GM23338 (cell line): ENCODE data around the gene FPR1. TPM values are rescaled to one million over a fixed set of nuclear protein-coding genes. Genes with fewer than 3 reads are reported as not detected.

Experiments
- ATAC-seq: fragments of 200-7000 bp; cut with Tn5 transposase; 3 replicates; pipeline ENCODE4 v1.9.1; 2020
- DNase-seq: peaks from one replicate; pipeline ENCODE4 v3.0.0-alpha.2; 2015; ENCODE audit warnings: low spot score
- H2AFZ ChIP-seq: fragments of 200-600 bp; sonication (generic); 2 replicates; pipeline ENCODE4 v1.8.0; 2016; ENCODE audit warnings: antibody characterized with exemption, mild to moderate bottlenecking, moderate library complexity
- H3F3A ChIP-seq: fragments of 200-600 bp; sonication (generic); replicated peaks from 2 replicates; pipeline ENCODE4 v1.8.0; 2017; ENCODE audit warnings: antibody characterized with exemption, mixed run types, low read depth
- H3K27ac ChIP-seq: fragments of 200-600 bp; sonication (generic); 2 replicates; pipeline ENCODE4 v1.6.1; 2016; ENCODE audit warnings: low read depth
- H3K27me3 ChIP-seq: fragments of 200-600 bp; sonication (generic); 2 replicates; pipeline ENCODE4 v1.8.0; 2016; ENCODE audit warnings: mild to moderate bottlenecking, mixed run types, moderate library complexity; ENCODE audit not compliant: insufficient read depth
- H3K36me3 ChIP-seq: fragments of 200-600 bp; sonication (generic); 2 replicates; pipeline ENCODE4 v1.8.0; 2016; ENCODE audit warnings: mild to moderate bottlenecking; ENCODE audit not compliant: insufficient read depth
- H3K4me1 ChIP-seq: fragments of 200-600 bp; sonication (generic); 2 replicates; pipeline ENCODE4 v1.8.0; 2016; ENCODE audit warnings: mild to moderate bottlenecking, moderate library complexity; ENCODE audit not compliant: insufficient read depth
- H3K4me2 ChIP-seq: fragments of 200-600 bp; sonication (generic); 2 replicates; pipeline ENCODE4 v1.7.1; 2017; ENCODE audit warnings: mixed run types
- H3K4me3 ChIP-seq: fragments of 200-600 bp; sonication (generic); 2 replicates; pipeline ENCODE4 v1.6.1; 2016; ENCODE audit warnings: mixed run types
- H3K79me2 ChIP-seq: fragments of 200-600 bp; sonication (generic); replicated peaks from 2 replicates; pipeline ENCODE4 v1.8.0; 2017; ENCODE audit warnings: mild to moderate bottlenecking; ENCODE audit not compliant: insufficient read depth
- H3K9me2 ChIP-seq: fragments of 200-600 bp; sonication (generic); 2 replicates; pipeline ENCODE4 v1.8.0; 2017; ENCODE audit not compliant: insufficient read depth
- H4K20me1 ChIP-seq: fragments of 200-600 bp; sonication (generic); replicated peaks from 2 replicates; pipeline ENCODE4 v1.8.0; 2017; ENCODE audit warnings: mild to moderate bottlenecking; ENCODE audit not compliant: insufficient read depth
- H3K27ac Mint-ChIP-seq: 2 replicates; pipeline ENCODE4 v1.8.0; 2020; ENCODE audit warnings: inconsistent platforms, mild to moderate bottlenecking, moderate library complexity, mixed read lengths
- H3K27me3 Mint-ChIP-seq: 3 replicates; pipeline ENCODE4 v1.8.0; 2022; ENCODE audit warnings: low read depth, mild to moderate bottlenecking, moderate library complexity, mixed read lengths, inconsistent platforms; ENCODE audit not compliant: insufficient read depth, poor library complexity
- H3K36me3 Mint-ChIP-seq: 3 replicates; pipeline ENCODE4 v1.8.0; 2021; ENCODE audit warnings: low read depth, mild to moderate bottlenecking, inconsistent platforms, moderate library complexity, mixed read lengths
- H3K4me1 Mint-ChIP-seq: 3 replicates; pipeline ENCODE4 v1.8.0; 2020; ENCODE audit warnings: mild to moderate bottlenecking, inconsistent platforms, mixed read lengths
- H3K4me3 Mint-ChIP-seq: 3 replicates; pipeline ENCODE4 v1.8.0; 2021; ENCODE audit warnings: moderate library complexity, mild to moderate bottlenecking, inconsistent platforms, mixed read lengths
- H3K9me3 Mint-ChIP-seq: 3 replicates; pipeline ENCODE4 v1.8.0; 2020; ENCODE audit warnings: moderate library complexity, mild to moderate bottlenecking, inconsistent platforms, mixed read lengths
- CREB1 ChIP-seq: fragments of 250-450 bp; sonication (Bioruptor Pico); IDR thresholded peaks from 2 replicates; pipeline ENCODE4 v1.5.0; 2020; ENCODE audit warnings: low read depth, mild to moderate bottlenecking, moderate library complexity
- EZH2 ChIP-seq: fragments of 200-600 bp; sonication (generic); IDR thresholded peaks from one replicate; pipeline ENCODE4 v1.8.0; 2017; ENCODE audit warnings: antibody characterized with exemption, mild to moderate bottlenecking, low read depth; ENCODE audit not compliant: unreplicated experiment
- EZH2phosphoT487 ChIP-seq: fragments of 200-600 bp; sonication (generic); IDR thresholded peaks from one replicate; pipeline ENCODE4 v1.8.1; 2018; ENCODE audit warnings: antibody characterized with exemption; ENCODE audit not compliant: unreplicated experiment
- JUNB ChIP-seq: IDR thresholded peaks from one replicate; pipeline ENCODE4 v1.6.1; 2016; ENCODE audit warnings: antibody characterized with exemption; ENCODE audit not compliant: unreplicated experiment
- NANOG ChIP-seq: IDR thresholded peaks from 2 replicates; pipeline ENCODE4 v1.6.1; 2016; ENCODE audit warnings: antibody characterized with exemption, borderline replicate concordance
- POLR2AphosphoS5 ChIP-seq: IDR thresholded peaks from 2 replicates; pipeline ENCODE4 v1.6.1; 2016; ENCODE audit warnings: antibody characterized with exemption, low read depth
- STAT1 ChIP-seq: IDR thresholded peaks from one replicate; pipeline ENCODE4 v1.6.1; 2016; ENCODE audit warnings: antibody characterized with exemption; ENCODE audit not compliant: unreplicated experiment
- ZNF114 ChIP-seq: fragments of 250-450 bp; sonication (Bioruptor Pico); IDR thresholded peaks from 2 replicates; pipeline ENCODE4 v1.5.0; 2020; ENCODE audit warnings: mild to moderate bottlenecking, moderate library complexity
- ZNF331 ChIP-seq: fragments of 250-450 bp; sonication (Bioruptor Pico); IDR thresholded peaks from 2 replicates; pipeline ENCODE4 v1.5.0; 2020; ENCODE audit warnings: low read depth, mild to moderate bottlenecking, moderate library complexity
- polyA plus RNA-seq: library from polyadenylated mRNA; unstranded; fragments of >200 nt; fragmentation: Nextera tagmentation; extraction: Ambion mirVana; gene quantifications from 2 replicates; pipeline ENCODE4 v1.2.1, GENCODE V29; 2016
- total RNA-seq: library from RNA; depleted of rRNA; stranded (reverse); fragments of >200 nt; shearing (Covaris generic); gene quantifications from 2 replicates; pipeline ENCODE4 v1.2.3, GENCODE V29; 2014
- TF ChIP-seq, protein P1 (sequence below): IDR thresholded peaks from 2 replicates; pipeline ENCODE4 v1.6.1; 2016; ENCODE audit warnings: antibody characterized with exemption
- TF ChIP-seq, protein P2 (sequence below): IDR thresholded peaks from one replicate; pipeline ENCODE4 v1.6.1; 2018; ENCODE audit warnings: antibody characterized with exemption; ENCODE audit not compliant: unreplicated experiment
- TF ChIP-seq, protein P3 (sequence below), 2 experiments: fragments of 200-600 bp in 1 of 2; sonication (generic) in 1 of 2; conservative IDR thresholded peaks; 2 replicates each; pipeline versions ENCODE4 v1.5.1 to v1.6.1; 2016 to 2017; ENCODE audit warnings: antibody characterized with exemption in 2 of 2, low read depth in 2 of 2, mild to moderate bottlenecking in 2 of 2, moderate library complexity in 1 of 2
- TF ChIP-seq, protein P4 (sequence below): fragments of 250-450 bp; sonication (Bioruptor Pico); IDR thresholded peaks from 2 replicates; pipeline ENCODE4 v1.5.0; 2020; ENCODE audit warnings: mild to moderate bottlenecking, moderate library complexity

FPR1 gene
- total and polyA plus RNA-seq, 2 experiments from 2014 or later, result not detected

DNA sequence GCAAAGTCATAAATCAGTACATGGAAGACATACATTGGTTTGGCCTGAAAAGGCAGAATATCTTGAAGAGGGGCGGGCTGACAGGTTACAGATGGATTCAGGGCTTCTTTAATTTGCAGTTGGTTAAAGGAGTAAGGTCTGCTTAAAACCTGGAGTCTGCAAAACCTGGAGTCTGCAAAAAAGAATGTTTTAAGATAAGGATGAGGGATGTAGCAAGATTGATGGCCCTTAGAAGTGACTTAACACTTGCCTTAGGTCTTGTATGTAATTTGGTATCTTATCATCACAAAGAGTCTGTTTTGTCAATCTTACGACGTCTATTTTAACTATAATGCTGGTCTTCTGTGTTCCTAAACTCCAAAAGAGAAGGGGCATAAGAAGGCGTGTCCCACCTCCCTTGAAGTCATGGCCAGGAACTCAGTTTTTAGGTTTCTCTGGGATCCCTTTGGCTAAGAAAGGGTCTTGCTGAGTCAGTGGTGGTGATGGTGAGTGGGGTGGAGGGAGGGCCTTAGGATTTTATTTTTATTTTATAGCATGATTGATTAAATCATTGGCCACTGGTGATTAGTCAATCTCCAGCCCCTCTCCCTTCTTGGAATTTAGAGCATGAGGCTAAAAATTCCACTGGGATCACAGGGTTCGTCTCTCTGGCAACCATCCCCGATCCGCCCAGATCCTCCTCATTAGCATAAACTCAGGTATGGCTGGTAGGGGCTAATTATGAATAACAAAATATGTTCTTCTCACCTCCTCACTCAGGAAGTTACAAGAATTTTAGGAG lies 17.7 kb downstream of the FPR1 start:
- Histone ChIP-seq H2AFZ (no peak overlapping the region), H4K20me1 (no peaks in the 10 kb centered on the region), H3K4me2 (peak overlapping the region; percentile 56), H3K79me2 (no peaks in the 10 kb centered on the region), H3K27ac (no peak overlapping the region; the same call in 1 of the 2 replicates), H3K9me2 (no peaks in the 10 kb centered on the region), H3K27me3 (no peaks in the 10 kb centered on the region), H3F3A (no peaks in the 10 kb centered on the region), H3K4me1 (peaks cover 9% of the 10 kb centered on the region), H3K36me3 (no peaks in the 10 kb centered on the region; the same call in 1 of the 2 replicates), H3K4me3 (peak overlapping the region; percentile 22; the same call in 1 of the 2 replicates)
- Mint-ChIP-seq H3K27ac (no peak overlapping the region), H3K9me3 (peaks cover 42% of the 10 kb centered on the region), H3K4me3 (no peak overlapping the region), H3K36me3 (peaks cover 13% of the 10 kb centered on the region; the same call in 2 of the 3 replicates), H3K4me1 (peaks cover 15% of the 10 kb centered on the region; the same call in 2 of the 3 replicates), H3K27me3 (peaks cover 8% of the 10 kb centered on the region)
- TF ChIP-seq NANOG (no peak), CREB1 (no peak), EZH2phosphoT487 (no peak), STAT1 (no peak), ZNF331 (CRISPR knock-in tag) (no peak), EZH2 (no peak), POLR2AphosphoS5 (no peak), JUNB (no peak), ZNF114 (CRISPR knock-in tag) (no peak)
- TF ChIP-seq, protein P1, sequence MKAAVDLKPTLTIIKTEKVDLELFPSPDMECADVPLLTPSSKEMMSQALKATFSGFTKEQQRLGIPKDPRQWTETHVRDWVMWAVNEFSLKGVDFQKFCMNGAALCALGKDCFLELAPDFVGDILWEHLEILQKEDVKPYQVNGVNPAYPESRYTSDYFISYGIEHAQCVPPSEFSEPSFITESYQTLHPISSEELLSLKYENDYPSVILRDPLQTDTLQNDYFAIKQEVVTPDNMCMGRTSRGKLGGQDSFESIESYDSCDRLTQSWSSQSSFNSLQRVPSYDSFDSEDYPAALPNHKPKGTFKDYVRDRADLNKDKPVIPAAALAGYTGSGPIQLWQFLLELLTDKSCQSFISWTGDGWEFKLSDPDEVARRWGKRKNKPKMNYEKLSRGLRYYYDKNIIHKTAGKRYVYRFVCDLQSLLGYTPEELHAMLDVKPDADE, result no peak
- TF ChIP-seq, protein P2, sequence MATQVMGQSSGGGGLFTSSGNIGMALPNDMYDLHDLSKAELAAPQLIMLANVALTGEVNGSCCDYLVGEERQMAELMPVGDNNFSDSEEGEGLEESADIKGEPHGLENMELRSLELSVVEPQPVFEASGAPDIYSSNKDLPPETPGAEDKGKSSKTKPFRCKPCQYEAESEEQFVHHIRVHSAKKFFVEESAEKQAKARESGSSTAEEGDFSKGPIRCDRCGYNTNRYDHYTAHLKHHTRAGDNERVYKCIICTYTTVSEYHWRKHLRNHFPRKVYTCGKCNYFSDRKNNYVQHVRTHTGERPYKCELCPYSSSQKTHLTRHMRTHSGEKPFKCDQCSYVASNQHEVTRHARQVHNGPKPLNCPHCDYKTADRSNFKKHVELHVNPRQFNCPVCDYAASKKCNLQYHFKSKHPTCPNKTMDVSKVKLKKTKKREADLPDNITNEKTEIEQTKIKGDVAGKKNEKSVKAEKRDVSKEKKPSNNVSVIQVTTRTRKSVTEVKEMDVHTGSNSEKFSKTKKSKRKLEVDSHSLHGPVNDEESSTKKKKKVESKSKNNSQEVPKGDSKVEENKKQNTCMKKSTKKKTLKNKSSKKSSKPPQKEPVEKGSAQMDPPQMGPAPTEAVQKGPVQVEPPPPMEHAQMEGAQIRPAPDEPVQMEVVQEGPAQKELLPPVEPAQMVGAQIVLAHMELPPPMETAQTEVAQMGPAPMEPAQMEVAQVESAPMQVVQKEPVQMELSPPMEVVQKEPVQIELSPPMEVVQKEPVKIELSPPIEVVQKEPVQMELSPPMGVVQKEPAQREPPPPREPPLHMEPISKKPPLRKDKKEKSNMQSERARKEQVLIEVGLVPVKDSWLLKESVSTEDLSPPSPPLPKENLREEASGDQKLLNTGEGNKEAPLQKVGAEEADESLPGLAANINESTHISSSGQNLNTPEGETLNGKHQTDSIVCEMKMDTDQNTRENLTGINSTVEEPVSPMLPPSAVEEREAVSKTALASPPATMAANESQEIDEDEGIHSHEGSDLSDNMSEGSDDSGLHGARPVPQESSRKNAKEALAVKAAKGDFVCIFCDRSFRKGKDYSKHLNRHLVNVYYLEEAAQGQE, result no peak
- TF ChIP-seq, protein P3, sequence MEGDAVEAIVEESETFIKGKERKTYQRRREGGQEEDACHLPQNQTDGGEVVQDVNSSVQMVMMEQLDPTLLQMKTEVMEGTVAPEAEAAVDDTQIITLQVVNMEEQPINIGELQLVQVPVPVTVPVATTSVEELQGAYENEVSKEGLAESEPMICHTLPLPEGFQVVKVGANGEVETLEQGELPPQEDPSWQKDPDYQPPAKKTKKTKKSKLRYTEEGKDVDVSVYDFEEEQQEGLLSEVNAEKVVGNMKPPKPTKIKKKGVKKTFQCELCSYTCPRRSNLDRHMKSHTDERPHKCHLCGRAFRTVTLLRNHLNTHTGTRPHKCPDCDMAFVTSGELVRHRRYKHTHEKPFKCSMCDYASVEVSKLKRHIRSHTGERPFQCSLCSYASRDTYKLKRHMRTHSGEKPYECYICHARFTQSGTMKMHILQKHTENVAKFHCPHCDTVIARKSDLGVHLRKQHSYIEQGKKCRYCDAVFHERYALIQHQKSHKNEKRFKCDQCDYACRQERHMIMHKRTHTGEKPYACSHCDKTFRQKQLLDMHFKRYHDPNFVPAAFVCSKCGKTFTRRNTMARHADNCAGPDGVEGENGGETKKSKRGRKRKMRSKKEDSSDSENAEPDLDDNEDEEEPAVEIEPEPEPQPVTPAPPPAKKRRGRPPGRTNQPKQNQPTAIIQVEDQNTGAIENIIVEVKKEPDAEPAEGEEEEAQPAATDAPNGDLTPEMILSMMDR (conservative IDR thresholded peaks at IDR 0.05; ENCODE audit: low read depth in 2 of 2), result no peak
- TF ChIP-seq, protein P4, sequence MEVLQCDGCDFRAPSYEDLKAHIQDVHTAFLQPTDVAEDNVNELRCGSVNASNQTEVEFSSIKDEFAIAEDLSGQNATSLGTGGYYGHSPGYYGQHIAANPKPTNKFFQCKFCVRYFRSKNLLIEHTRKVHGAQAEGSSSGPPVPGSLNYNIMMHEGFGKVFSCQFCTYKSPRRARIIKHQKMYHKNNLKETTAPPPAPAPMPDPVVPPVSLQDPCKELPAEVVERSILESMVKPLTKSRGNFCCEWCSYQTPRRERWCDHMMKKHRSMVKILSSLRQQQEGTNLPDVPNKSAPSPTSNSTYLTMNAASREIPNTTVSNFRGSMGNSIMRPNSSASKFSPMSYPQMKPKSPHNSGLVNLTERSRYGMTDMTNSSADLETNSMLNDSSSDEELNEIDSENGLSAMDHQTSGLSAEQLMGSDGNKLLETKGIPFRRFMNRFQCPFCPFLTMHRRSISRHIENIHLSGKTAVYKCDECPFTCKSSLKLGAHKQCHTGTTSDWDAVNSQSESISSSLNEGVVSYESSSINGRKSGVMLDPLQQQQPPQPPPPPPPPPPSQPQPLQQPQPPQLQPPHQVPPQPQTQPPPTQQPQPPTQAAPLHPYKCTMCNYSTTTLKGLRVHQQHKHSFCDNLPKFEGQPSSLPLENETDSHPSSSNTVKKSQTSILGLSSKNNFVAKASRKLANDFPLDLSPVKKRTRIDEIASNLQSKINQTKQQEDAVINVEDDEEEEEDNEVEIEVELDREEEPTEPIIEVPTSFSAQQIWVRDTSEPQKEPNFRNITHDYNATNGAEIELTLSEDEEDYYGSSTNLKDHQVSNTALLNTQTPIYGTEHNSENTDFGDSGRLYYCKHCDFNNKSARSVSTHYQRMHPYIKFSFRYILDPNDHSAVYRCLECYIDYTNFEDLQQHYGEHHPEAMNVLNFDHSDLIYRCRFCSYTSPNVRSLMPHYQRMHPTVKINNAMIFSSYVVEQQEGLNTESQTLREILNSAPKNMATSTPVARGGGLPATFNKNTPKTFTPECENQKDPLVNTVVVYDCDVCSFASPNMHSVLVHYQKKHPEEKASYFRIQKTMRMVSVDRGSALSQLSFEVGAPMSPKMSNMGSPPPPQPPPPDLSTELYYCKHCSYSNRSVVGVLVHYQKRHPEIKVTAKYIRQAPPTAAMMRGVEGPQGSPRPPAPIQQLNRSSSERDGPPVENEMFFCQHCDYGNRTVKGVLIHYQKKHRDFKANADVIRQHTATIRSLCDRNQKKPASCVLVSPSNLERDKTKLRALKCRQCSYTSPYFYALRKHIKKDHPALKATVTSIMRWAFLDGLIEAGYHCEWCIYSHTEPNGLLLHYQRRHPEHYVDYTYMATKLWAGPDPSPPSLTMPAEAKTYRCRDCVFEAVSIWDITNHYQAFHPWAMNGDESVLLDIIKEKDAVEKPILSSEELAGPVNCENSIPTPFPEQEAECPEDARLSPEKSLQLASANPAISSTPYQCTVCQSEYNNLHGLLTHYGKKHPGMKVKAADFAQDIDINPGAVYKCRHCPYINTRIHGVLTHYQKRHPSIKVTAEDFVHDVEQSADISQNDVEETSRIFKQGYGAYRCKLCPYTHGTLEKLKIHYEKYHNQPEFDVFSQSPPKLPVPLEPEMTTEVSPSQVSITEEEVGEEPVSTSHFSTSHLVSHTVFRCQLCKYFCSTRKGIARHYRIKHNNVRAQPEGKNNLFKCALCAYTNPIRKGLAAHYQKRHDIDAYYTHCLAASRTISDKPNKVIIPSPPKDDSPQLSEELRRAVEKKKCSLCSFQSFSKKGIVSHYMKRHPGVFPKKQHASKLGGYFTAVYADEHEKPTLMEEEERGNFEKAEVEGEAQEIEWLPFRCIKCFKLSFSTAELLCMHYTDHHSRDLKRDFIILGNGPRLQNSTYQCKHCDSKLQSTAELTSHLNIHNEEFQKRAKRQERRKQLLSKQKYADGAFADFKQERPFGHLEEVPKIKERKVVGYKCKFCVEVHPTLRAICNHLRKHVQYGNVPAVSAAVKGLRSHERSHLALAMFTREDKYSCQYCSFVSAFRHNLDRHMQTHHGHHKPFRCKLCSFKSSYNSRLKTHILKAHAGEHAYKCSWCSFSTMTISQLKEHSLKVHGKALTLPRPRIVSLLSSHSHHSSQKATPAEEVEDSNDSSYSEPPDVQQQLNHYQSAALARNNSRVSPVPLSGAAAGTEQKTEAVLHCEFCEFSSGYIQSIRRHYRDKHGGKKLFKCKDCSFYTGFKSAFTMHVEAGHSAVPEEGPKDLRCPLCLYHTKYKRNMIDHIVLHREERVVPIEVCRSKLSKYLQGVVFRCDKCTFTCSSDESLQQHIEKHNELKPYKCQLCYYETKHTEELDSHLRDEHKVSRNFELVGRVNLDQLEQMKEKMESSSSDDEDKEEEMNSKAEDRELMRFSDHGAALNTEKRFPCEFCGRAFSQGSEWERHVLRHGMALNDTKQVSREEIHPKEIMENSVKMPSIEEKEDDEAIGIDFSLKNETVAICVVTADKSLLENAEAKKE, result no peak
- ATAC-seq, result no peak; the same call in 2 of the 3 replicates
- peak; percentile 62 for DNase-seq
